IMR-90 (cell line): ENCODE results near the gene CAMKMT. TPM values are rescaled to one million over a fixed set of nuclear protein-coding genes. Genes with fewer than 3 reads are reported as not detected.

Experiments
- ATAC-seq: fragments of 200-7000 bp; cut with Tn5 transposase; 2 replicates; pipeline ENCODE4 v1.9.1; 2020; ENCODE audit warnings: low read depth, mild to moderate bottlenecking, moderate library complexity
- BruUV-seq: library from RNA; stranded (reverse); fragments of 400-500 nt; replicated peaks from 2 replicates; lab custom pipeline; 2021; lab: Mats Ljungman, UMichigan
- CTCF ChIA-PET: fragments of 300-600 bp; formaldehyde crosslinking; extraction: SDS; loops from one replicate; lab custom pipeline; 2021; ENCODE audit warnings: antibody characterized with exemption; lab: Yijun Ruan, JAX
- POLR2A ChIA-PET: fragments of 300-600 bp; sonication (Branson Sonifier 250); formaldehyde crosslinking; loops from one replicate; lab custom pipeline; 2022; ENCODE audit warnings: antibody characterized with exemption; ENCODE audit not compliant: unreplicated experiment; lab: Charles Lee
- DNase-seq: peaks from one replicate; pipeline ENCODE4 v3.0.0; 2013
- H2AFZ ChIP-seq: replicated peaks from 2 replicates; pipeline ENCODE3; 2013; ENCODE audit warnings: low read length, mild to moderate bottlenecking; ENCODE audit not compliant: poor library complexity
- H2AK5ac ChIP-seq: 2 replicates; pipeline ENCODE4 v1.6.1; 2013; ENCODE audit warnings: low read depth, low read length, inconsistent platforms
- H2AK9ac ChIP-seq: replicated peaks from 2 replicates; pipeline ENCODE3; 2013; ENCODE audit warnings: mild to moderate bottlenecking, low read depth, low read length, moderate library complexity; ENCODE audit not compliant: poor library complexity
- H2BK120ac ChIP-seq: 2 replicates; pipeline ENCODE4 v1.6.1; 2013; ENCODE audit warnings: low read depth, low read length, inconsistent platforms
- H2BK15ac ChIP-seq: 3 replicates; pipeline ENCODE4 v1.6.1; 2013; ENCODE audit warnings: low read depth, low read length, inconsistent platforms
- H2BK20ac ChIP-seq: 2 replicates; pipeline ENCODE4 v1.6.1; 2013; ENCODE audit warnings: low read depth, mild to moderate bottlenecking, inconsistent platforms, low read length, moderate library complexity
- H2BK5ac ChIP-seq: 2 replicates; pipeline ENCODE4 v1.6.1; 2013; ENCODE audit warnings: mild to moderate bottlenecking, low read depth, low read length, inconsistent platforms; ENCODE audit not compliant: poor library complexity, severe bottlenecking
- H3K14ac ChIP-seq: replicated peaks from 2 replicates; pipeline ENCODE4 v1.6.1; 2013; ENCODE audit warnings: low read depth, low read length, inconsistent platforms
- H3K18ac ChIP-seq: 2 replicates; pipeline ENCODE4 v1.6.1; 2013; ENCODE audit warnings: low read depth, low read length, control low read depth
- H3K23ac ChIP-seq: 2 replicates; pipeline ENCODE4 v1.6.1; 2013; ENCODE audit warnings: low read depth, low read length, inconsistent platforms
- H3K27ac ChIP-seq: 2 replicates; pipeline ENCODE4 v1.5.1; 2013; ENCODE audit warnings: mild to moderate bottlenecking, control low read depth, low read length; ENCODE audit not compliant: insufficient read depth
- H3K27me3 ChIP-seq: 2 replicates; pipeline ENCODE4 v1.6.1; 2013; ENCODE audit warnings: low read length; ENCODE audit not compliant: control insufficient read depth, insufficient read depth
- H3K36me3 ChIP-seq: 2 replicates; pipeline ENCODE4 v1.6.1; 2013; ENCODE audit warnings: low read length, mixed read lengths; ENCODE audit not compliant: control insufficient read depth, insufficient read depth
- H3K4ac ChIP-seq: 2 replicates; pipeline ENCODE4 v1.6.1; 2013; ENCODE audit warnings: low read depth, low read length, inconsistent platforms
- H3K4me1 ChIP-seq: 2 replicates; pipeline ENCODE4 v1.6.1; 2013; ENCODE audit warnings: low read length, mixed read lengths; ENCODE audit not compliant: control insufficient read depth, insufficient read depth
- H3K4me2 ChIP-seq: 2 replicates; pipeline ENCODE4 v1.6.1; 2013; ENCODE audit warnings: low read depth, mild to moderate bottlenecking, control low read depth, low read length, moderate library complexity
- H3K4me3 ChIP-seq: 2 replicates; pipeline ENCODE4 v1.5.1; 2013; ENCODE audit warnings: low read depth, mild to moderate bottlenecking, control low read depth, low read length, moderate library complexity; ENCODE audit not compliant: insufficient read depth
- H3K56ac ChIP-seq: 2 replicates; pipeline ENCODE4 v1.6.1; 2013; ENCODE audit warnings: low read length, inconsistent platforms; ENCODE audit not compliant: insufficient read depth; ENCODE audit errors: extremely low read depth
- H3K79me1 ChIP-seq, 2 experiments: 2 replicates each; pipeline ENCODE4 v1.6.1; 2013; ENCODE audit warnings: low read length in 2 of 2, inconsistent platforms in 1 of 2, low read depth in 1 of 2
- H3K9ac ChIP-seq: 2 replicates; pipeline ENCODE4 v1.6.1; 2013; ENCODE audit warnings: low read depth, low read length, control low read depth
- H3K9me1 ChIP-seq: 2 replicates; pipeline ENCODE4 v1.6.1; 2013; ENCODE audit warnings: low read length, inconsistent platforms; ENCODE audit not compliant: insufficient read depth
- H3K9me3 ChIP-seq: 2 replicates; pipeline ENCODE4 v1.6.1; 2013; ENCODE audit warnings: low read length; ENCODE audit not compliant: control insufficient read depth, insufficient read depth
- H4K20me1 ChIP-seq: 2 replicates; pipeline ENCODE4 v1.6.1; 2013; ENCODE audit warnings: low read length, inconsistent platforms; ENCODE audit not compliant: insufficient read depth
- H4K5ac ChIP-seq: 2 replicates; pipeline ENCODE4 v1.6.1; 2013; ENCODE audit warnings: mild to moderate bottlenecking, low read depth, low read length, control low read depth
- H4K8ac ChIP-seq, 2 experiments: 2 replicates each; pipeline ENCODE4 v1.6.1; 2013; ENCODE audit warnings: low read depth in 2 of 2, low read length in 2 of 2, control low read depth in 1 of 2, inconsistent platforms in 1 of 2
- H4K91ac ChIP-seq: 2 replicates; pipeline ENCODE4 v1.6.1; 2013; ENCODE audit warnings: low read depth, low read length, inconsistent platforms; ENCODE audit not compliant: insufficient read depth
- BHLHE40 ChIP-seq: fragments of 150-350 bp; IDR thresholded peaks from 2 replicates; pipeline ENCODE4 v1.6.1; 2016; ENCODE audit warnings: mild to moderate bottlenecking, low read depth, low read length
- CTCF ChIP-seq: conservative IDR thresholded peaks from 2 replicates; pipeline ENCODE4 v1.5.1; 2012; ENCODE audit warnings: mild to moderate bottlenecking, low read depth, low read length, improper control_type of control experiment
- ELK1 ChIP-seq: fragments of 150-350 bp; IDR thresholded peaks from 2 replicates; pipeline ENCODE4 v1.6.1; 2016; ENCODE audit warnings: low read depth, mild to moderate bottlenecking, low read length, moderate library complexity, borderline replicate concordance
- FOS ChIP-seq: fragments of 150-350 bp; IDR thresholded peaks from 2 replicates; pipeline ENCODE4 v1.6.1; 2016; ENCODE audit warnings: low read depth, low read length
- MAFK ChIP-seq: IDR thresholded peaks from 2 replicates; pipeline ENCODE4 v1.6.1; 2012; ENCODE audit warnings: low read depth, low read length, improper control_type of control experiment
- MAZ ChIP-seq: IDR thresholded peaks from 2 replicates; pipeline ENCODE4 v1.6.1; 2012; ENCODE audit warnings: low read depth, mild to moderate bottlenecking, low read length, improper control_type of control experiment, moderate library complexity, borderline replicate concordance
- MXI1 ChIP-seq: IDR thresholded peaks from 2 replicates; pipeline ENCODE4 v1.6.1; 2012; ENCODE audit warnings: low read depth, mild to moderate bottlenecking, low read length, moderate library complexity, borderline replicate concordance
- NFE2L2 ChIP-seq: fragments of 150-350 bp; IDR thresholded peaks from 2 replicates; pipeline ENCODE4 v1.6.1; 2016; ENCODE audit warnings: low read depth, mild to moderate bottlenecking, low read length
- POLR2A ChIP-seq: IDR thresholded peaks from 2 replicates; pipeline ENCODE4 v1.6.1; 2012; ENCODE audit warnings: mild to moderate bottlenecking, low read depth, low read length
- RAD21 ChIP-seq: IDR thresholded peaks from 2 replicates; pipeline ENCODE4 v1.6.1; 2012; ENCODE audit warnings: low read length, improper control_type of control experiment
- RCOR1 ChIP-seq: IDR thresholded peaks from 2 replicates; pipeline ENCODE4 v1.6.1; 2012; ENCODE audit warnings: mild to moderate bottlenecking, low read length, improper control_type of control experiment; ENCODE audit not compliant: insufficient replicate concordance
- RFX5 ChIP-seq: IDR thresholded peaks from 2 replicates; pipeline ENCODE4 v1.8.0; 2012; ENCODE audit warnings: low read depth, mild to moderate bottlenecking, low read length, moderate library complexity
- SMC3 ChIP-seq: fragments of 150-350 bp; IDR thresholded peaks from 2 replicates; pipeline ENCODE4 v1.6.1; 2016; ENCODE audit warnings: low read depth, mild to moderate bottlenecking, antibody characterized with exemption, low read length, moderate library complexity
- USF2 ChIP-seq: fragments of 150-350 bp; IDR thresholded peaks from 2 replicates; pipeline ENCODE4 v1.6.1; 2017; ENCODE audit warnings: mild to moderate bottlenecking, antibody characterized with exemption, low read length, low read depth
- WGBS, 2 experiments: methylation state at CpG; one replicate each; pipeline versions ENCODE4 v1.1.5 to v1.1.7; 2013; ENCODE audit warnings: missing lambda C conversion rate in 2 of 2; ENCODE audit not compliant: insufficient read length in 1 of 2; ENCODE audit errors: extremely low coverage in 2 of 2; 5-methylcytosine and 5-hydroxymethylcytosine counted together
- dilution Hi-C: fragments of 300-500 bp; cut with HindIII; formaldehyde crosslinking; loops from one replicate; pipeline ENCODE4 v1.14.3; 2018; ENCODE audit warnings: low sequenced_read_pairs; ENCODE audit not compliant: unreplicated experiment
- in situ Hi-C: fragments of 300-500 bp; cut with MboI; formaldehyde crosslinking; loops from 3 replicates; pipeline ENCODE4 v1.14.3; 2019; ENCODE audit warnings: low sequenced_read_pairs, inconsistent platforms, mixed read lengths
- intact Hi-C: fragments of 100-400 bp; cut with micrococcal nuclease; formaldehyde crosslinking; loops from 2 replicates; pipeline ENCODE4 v1.10.0; 2022
- polyA plus RNA-seq, 3 experiments: library from polyadenylated mRNA; depleted of rRNA; stranded (reverse); fragments of >200 nt; gene quantifications; 2 replicates each; pipeline ENCODE4 v1.2.3, GENCODE V29; 2012; ENCODE audit warnings: low replicate concordance in 1 of 3
- total RNA-seq: library from RNA; depleted of rRNA; stranded (reverse); fragments of >200 nt; gene quantifications from 2 replicates; pipeline ENCODE4 v1.2.3, GENCODE V29; 2012

Gene CAMKMT
- total and polyA plus RNA-seq, 2 of the 4 experiments (the other 2 are of a cell fraction) = 4.4 to 6.8 TPM

GRCh38 chr2:44799754-44800153 lies 438.0 kb downstream of the CAMKMT start:
- Histone ChIP-seq H3K9me3 (no peaks in the 10 kb centered on the region), H2AFZ (no peak overlapping the region), H3K14ac (no peak overlapping the region), H2BK15ac (no peak overlapping the region), H3K9ac (no peak overlapping the region), H3K9me1 (no peaks in the 10 kb centered on the region), H3K4me1 (no peaks in the 10 kb centered on the region), H4K8ac (no peak overlapping the region), H3K56ac (no peak overlapping the region), H3K36me3 (no peaks in the 10 kb centered on the region), H4K20me1 (no peaks in the 10 kb centered on the region), H3K4me3 (no peak overlapping the region), H2BK120ac (no peak overlapping the region), H2AK5ac (no peak overlapping the region), H2AK9ac (no peak overlapping the region), H3K4ac (no peak overlapping the region), H4K91ac (no peak overlapping the region), H3K27me3 (peaks cover 52% of the 10 kb centered on the region), H2BK20ac (no peak overlapping the region), H3K23ac (no peak overlapping the region), H3K18ac (no peak overlapping the region), H3K4me2 (no peak overlapping the region), H3K27ac (no peak overlapping the region), H2BK5ac (no peak overlapping the region), H3K79me1 (no peaks in the 10 kb centered on the region), H4K5ac (no peak overlapping the region)
- in situ Hi-C loops (no loop called here), dilution Hi-C loops (no loop called here), intact Hi-C loops (no loop called here)
- CTCF ChIA-PET = no interaction called here
- BruUV-seq = no TSS peak
- POLR2A ChIA-PET = no interaction called here
- no CpG with 5 or more reads among the region's 2 CpGs for WGBS, 2 experiments
- ATAC-seq (no peak), DNase-seq (no peak)
- TF ChIP-seq NFE2L2 = no peak
- TF ChIP-seq RCOR1 = no peak
- no peak for TF ChIP-seq USF2
- no peak for TF ChIP-seq ELK1
- TF ChIP-seq SMC3 = no peak
- no peak for TF ChIP-seq MAFK
- TF ChIP-seq MXI1 = no peak
- TF ChIP-seq MAZ = no peak
- TF ChIP-seq FOS = no peak
- TF ChIP-seq BHLHE40 = no peak
- TF ChIP-seq POLR2A = no peak
- no peak for TF ChIP-seq RAD21
- no peak for TF ChIP-seq RFX5
- no peak for TF ChIP-seq CTCF
